Keratinocyte (primary cell): ENCODE measurements around the gene HBB.

Source experiments
- CTCF ChIP-seq, 3 experiments: IDR thresholded peaks in 1 of 3; conservative IDR thresholded peaks in 1 of 3; optimal IDR thresholded peaks in 1 of 3; 2 replicates in 2 of 3; 3 replicates in 1 of 3; pipeline versions ENCODE3 to v1.5.1; 2011; ENCODE audit warnings: low read length in 3 of 3, mild to moderate bottlenecking in 3 of 3, moderate library complexity in 2 of 3, control low read depth in 1 of 3, inconsistent platforms in 1 of 3; ENCODE audit not compliant: insufficient read depth in 2 of 3; ENCODE audit errors: extremely low read depth in 1 of 3
- EZH2 ChIP-seq: IDR thresholded peaks from one replicate; pipeline ENCODE4 v1.6.1; 2012; ENCODE audit warnings: inconsistent platforms, mild to moderate bottlenecking, low read length, moderate library complexity

- no peak for TF ChIP-seq EZH2
- no peak for TF ChIP-seq CTCF (optimal IDR thresholded peaks at IDR 0.05 in 1 of 3, IDR thresholded peaks at IDR 0.05 in 1 of 3, conservative IDR thresholded peaks at IDR 0.05 in 1 of 3; ENCODE audit: extremely low read depth in 1 of 3, insufficient read depth in 2 of 3, low read length in 3 of 3)
Observed at GRCh38 chr11:5231111-5231510, 4.2 kb upstream of the HBB start.
